Memory B cell (primary cell): ENCODE data around the gene NCK2.

ENCODE experiments used
- ATAC-seq: fragments of 150-1000 bp; cut with Tn5 transposase; 2 replicates; pipeline ENCODE4 v1.10.0; 2021; ENCODE audit warnings: low read depth, mild to moderate bottlenecking, moderate library complexity
- DNase-seq, 2 donors: peaks; one replicate each; pipeline ENCODE4 v3.0.0; 2022; ENCODE audit warnings: low spot score in 2 of 2
- H3K27ac Mint-ChIP-seq: one replicate; pipeline ENCODE4 v1.8.0; 2022; ENCODE audit warnings: mild to moderate bottlenecking, moderate library complexity, mixed read lengths
- H3K27me3 Mint-ChIP-seq: one replicate; pipeline ENCODE4 v1.8.0; 2022; ENCODE audit warnings: mixed read lengths
- H3K36me3 Mint-ChIP-seq: one replicate; pipeline ENCODE4 v1.8.0; 2022; ENCODE audit warnings: mild to moderate bottlenecking, mixed read lengths
- H3K4me1 Mint-ChIP-seq: one replicate; pipeline ENCODE4 v1.8.0; 2022; ENCODE audit warnings: mixed read lengths
- H3K4me3 Mint-ChIP-seq: one replicate; pipeline ENCODE4 v1.8.0; 2022; ENCODE audit warnings: mild to moderate bottlenecking, moderate library complexity, mixed read lengths
- H3K9me3 Mint-ChIP-seq: one replicate; pipeline ENCODE4 v1.8.0; 2022; ENCODE audit warnings: mixed read lengths

The NCK2 gene

DNA sequence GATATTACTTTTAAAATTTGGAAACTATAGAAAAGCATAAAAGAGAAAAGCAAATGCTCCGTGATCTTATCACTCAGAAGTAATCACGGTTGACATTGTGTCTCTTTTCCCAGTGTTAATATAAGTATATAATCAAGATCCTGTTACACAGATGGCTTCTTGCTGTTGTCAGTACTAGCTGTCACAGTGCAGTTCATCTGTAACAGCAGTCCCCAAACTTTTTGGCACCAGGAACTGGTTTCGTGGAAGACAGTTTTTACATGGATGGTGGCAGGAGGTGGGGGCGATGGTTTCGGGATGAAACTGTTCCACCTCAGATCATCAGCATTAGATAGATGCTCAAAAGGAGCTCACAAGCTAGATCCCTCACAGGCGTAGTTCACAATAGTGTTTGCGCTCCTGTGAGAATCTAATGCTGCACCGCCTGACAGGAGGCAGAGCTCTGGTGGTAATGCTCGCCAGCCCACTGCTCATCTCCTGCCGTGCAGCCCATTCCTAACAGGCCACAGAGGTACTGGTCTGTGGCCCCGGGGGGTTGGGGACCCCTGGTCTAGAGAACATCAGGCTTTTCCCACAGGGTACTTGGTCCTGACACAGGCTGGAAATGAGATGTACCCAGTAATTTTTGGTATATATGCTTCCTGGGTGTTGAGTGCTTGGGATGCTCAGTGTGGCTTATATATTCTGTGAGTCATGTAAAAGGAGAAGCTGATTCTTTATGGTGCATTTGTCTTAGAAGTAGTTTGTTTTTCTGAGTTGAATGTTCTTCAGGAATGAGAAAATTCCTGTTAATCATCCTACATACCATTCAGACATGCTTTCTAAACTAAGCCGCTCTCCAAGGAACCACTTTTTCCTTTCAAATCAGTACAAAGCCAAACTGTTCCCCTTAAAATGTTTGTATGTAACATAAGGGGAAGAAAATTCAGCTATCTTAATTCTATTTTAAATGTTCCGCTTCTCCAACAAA is 121.8 kb downstream of the NCK2 start:
- Mint-ChIP-seq H3K36me3 (peaks cover 14% of the 10 kb centered on the region), H3K4me3 (no peak overlapping the region), H3K9me3 (no peaks in the 10 kb centered on the region), H3K27me3 (no peaks in the 10 kb centered on the region), H3K27ac (no peak overlapping the region), H3K4me1 (peaks cover 57% of the 10 kb centered on the region)
- ATAC-seq = no peak
- no peak for DNase-seq

DNA sequence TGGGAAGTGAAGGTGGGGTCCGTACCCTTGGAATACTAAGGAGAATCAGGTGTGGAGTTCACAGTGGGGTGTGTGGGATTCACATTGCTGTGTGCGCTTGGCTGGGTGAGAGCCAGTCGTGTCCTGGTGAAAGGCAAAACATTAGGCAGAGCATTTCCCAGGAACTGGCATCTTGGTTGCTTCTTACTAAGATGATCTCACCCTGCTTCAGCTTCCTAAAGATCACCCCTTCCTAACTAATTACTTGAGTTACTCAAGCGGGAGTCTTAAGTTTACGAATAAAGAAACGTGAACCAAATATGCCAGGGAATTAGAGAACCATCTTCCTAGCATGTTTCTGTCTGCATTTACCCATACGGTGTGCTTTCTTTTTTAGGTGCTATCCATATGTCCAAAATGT is 122.9 kb downstream of the NCK2 start:
- DNase-seq = no peak
- no peak for ATAC-seq
- peak overlapping the region; percentile 17 for H3K27ac Mint-ChIP-seq
- H3K4me3 Mint-ChIP-seq = no peak overlapping the region
- no peaks in the 10 kb centered on the region for H3K9me3 Mint-ChIP-seq
- peaks cover 66% of the 10 kb centered on the region for H3K4me1 Mint-ChIP-seq
- no peaks in the 10 kb centered on the region for H3K27me3 Mint-ChIP-seq
- H3K36me3 Mint-ChIP-seq = peaks cover 19% of the 10 kb centered on the region

DNA sequence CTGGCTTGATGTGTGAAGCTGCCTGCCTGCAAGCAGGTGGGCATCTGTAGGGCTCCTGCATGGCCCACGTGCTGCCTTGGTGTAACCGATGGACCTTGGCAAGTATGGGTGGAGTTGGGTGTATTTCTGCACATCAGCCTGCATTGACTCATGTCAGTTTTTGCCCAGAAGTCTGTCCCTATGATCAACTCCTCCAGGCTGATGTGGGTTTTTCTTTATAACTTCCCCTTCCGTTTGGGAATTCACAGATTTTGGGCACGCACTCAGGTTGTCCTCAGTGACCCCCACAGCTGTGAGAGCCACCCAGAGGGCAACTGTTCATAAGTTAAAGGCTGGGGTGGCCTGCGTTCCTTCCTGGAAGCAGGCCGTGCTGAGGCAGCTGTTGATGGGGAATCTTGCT is 123.3 kb downstream of the NCK2 start:
- H3K4me1 Mint-ChIP-seq = peaks cover 66% of the 10 kb centered on the region
- H3K9me3 Mint-ChIP-seq = no peaks in the 10 kb centered on the region
- H3K36me3 Mint-ChIP-seq = peaks cover 19% of the 10 kb centered on the region
- H3K4me3 Mint-ChIP-seq = peak overlapping the region; percentile 22
- H3K27me3 Mint-ChIP-seq = no peaks in the 10 kb centered on the region
- no peak for DNase-seq
- ATAC-seq = peak; percentile 50
- H3K27ac Mint-ChIP-seq = peak overlapping the region; percentile 17

DNA sequence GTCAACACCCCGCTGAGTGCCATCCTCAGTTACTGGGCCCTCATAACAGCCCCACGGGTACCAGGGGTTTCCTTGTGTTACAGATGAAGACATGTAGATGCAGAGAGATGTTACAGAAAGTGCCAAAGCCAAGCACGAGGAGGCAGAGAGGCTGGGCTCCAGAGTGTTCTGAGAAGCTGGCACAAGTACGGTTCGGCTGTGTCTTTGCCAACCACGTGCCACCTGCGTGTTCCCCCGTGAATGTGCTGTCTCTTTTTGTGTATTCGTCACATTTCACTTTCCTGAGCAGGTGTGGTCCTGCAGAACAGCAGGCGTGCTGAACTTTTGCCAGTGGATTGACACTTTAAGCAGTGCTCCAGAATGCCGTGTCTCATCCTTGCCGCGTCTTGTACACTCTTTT is 124.6 kb downstream of the NCK2 start:
- no peaks in the 10 kb centered on the region for H3K9me3 Mint-ChIP-seq
- no peak overlapping the region for H3K27ac Mint-ChIP-seq
- peaks cover 64% of the 10 kb centered on the region for H3K4me1 Mint-ChIP-seq
- DNase-seq (no peak), ATAC-seq (no peak)
- no peak overlapping the region for H3K4me3 Mint-ChIP-seq
- peaks cover 19% of the 10 kb centered on the region for H3K36me3 Mint-ChIP-seq
- no peaks in the 10 kb centered on the region for H3K27me3 Mint-ChIP-seq

DNA sequence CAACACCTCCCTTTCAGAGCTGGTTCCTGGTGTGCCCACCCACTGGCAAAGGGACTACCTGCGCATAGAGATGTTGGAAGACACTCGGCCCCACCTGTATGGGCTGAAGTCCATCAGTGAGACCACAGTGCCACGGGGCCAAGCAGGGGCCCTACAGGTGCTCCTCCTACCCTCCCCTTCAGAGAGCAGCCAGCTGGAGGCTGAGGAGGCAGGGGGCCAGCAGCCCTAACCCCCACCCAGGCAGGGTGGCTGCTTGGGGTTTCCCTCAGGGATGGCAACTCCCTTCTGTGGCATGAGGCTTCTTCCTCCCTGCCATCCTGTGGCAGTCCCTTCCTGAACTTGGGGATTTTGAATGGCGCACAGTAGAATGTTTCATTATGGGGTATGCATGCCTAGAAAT is 125.3 kb downstream of the NCK2 start:
- peak overlapping the region; percentile 4 for H3K27ac Mint-ChIP-seq
- ATAC-seq (no peak), DNase-seq (no peak)
- H3K9me3 Mint-ChIP-seq = no peaks in the 10 kb centered on the region
- no peak overlapping the region for H3K4me3 Mint-ChIP-seq
- peaks cover 58% of the 10 kb centered on the region for H3K4me1 Mint-ChIP-seq
- H3K36me3 Mint-ChIP-seq = peaks cover 19% of the 10 kb centered on the region
- H3K27me3 Mint-ChIP-seq = no peaks in the 10 kb centered on the region

DNA sequence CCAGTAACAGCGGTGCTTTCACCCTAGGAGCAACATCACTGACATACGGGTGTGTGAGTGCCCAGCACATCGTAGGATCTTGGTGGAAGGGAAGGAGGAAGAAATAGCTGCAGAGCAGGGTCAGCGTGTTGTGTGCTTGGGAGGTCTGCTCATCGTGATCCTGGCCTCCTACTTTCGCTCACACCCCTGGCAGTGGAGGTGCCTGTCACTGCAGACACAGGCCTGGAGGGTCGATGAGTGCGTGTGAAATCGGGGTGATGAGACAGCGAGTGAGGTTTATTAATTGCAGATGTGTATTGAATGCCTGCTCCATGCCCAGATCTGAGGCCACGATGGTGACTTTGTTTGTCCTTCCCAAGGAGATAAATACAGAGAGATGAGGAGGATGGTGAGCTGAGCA is 126.1 kb downstream of the NCK2 start:
- DNase-seq (no peak), ATAC-seq (no peak)
- Mint-ChIP-seq H3K4me3 (no peak overlapping the region), H3K27me3 (no peaks in the 10 kb centered on the region), H3K4me1 (peaks cover 58% of the 10 kb centered on the region), H3K36me3 (peaks cover 19% of the 10 kb centered on the region), H3K9me3 (no peaks in the 10 kb centered on the region), H3K27ac (peak overlapping the region; percentile 4)

DNA sequence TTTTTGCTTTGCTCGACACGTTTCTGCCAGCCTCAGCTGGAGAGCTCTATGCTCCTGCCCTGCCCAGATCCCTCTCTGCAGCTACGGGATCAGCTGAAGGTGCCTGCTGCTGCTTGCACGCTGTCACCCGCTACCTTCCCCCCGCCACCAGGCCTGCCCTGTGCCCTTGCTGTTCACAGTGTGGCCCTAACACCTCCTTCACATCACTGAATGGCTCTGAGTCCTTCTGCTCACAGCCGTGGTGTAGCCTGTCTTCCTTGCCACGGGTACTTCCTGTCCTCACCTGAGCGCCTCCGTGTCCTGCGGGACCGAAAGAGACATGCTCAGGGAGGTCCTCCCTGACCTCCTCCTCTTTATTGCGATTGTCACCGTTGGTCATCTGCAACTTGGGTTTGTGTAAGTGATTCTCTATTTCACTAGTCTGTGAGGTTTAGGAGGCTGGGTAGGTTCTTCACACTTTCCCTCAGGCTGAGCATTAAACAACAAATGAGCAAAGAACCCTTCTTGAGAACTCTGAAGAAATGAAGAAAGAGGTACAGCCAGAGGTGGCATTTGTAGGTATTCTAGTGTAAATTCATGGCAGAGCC is 127.5 kb downstream of the NCK2 start:
- Mint-ChIP-seq H3K4me3 (no peak overlapping the region), H3K9me3 (no peaks in the 10 kb centered on the region), H3K27me3 (no peaks in the 10 kb centered on the region), H3K27ac (peak overlapping the region; percentile 59), H3K4me1 (peaks cover 58% of the 10 kb centered on the region), H3K36me3 (peaks cover 25% of the 10 kb centered on the region)
- peak; percentile 39 for ATAC-seq
- DNase-seq = no peak

DNA sequence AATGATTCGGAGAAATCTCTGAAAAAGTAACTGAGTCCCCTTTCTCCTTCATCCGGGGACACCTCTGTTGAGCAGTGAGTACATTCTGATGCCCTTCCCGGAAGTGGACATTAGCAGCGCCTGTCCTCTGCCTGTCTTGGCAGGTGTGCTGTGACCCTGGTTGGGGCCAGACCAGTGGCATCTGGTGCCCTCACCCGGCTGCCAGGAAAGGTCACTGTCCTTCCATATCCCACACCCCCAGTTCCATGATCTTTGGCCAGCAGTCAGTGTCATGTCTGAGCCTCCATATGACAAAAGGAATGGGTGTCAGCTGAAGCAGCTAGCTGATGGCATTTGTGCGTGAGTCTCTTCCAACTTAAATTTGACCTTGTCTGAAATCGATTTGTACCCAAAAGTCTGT is 128.1 kb downstream of the NCK2 start:
- Mint-ChIP-seq H3K4me1 (peaks cover 55% of the 10 kb centered on the region), H3K27me3 (no peaks in the 10 kb centered on the region), H3K36me3 (peaks cover 29% of the 10 kb centered on the region), H3K9me3 (no peaks in the 10 kb centered on the region), H3K4me3 (no peak overlapping the region), H3K27ac (peak overlapping the region; percentile 59)
- DNase-seq (no peak), ATAC-seq (no peak)

DNA sequence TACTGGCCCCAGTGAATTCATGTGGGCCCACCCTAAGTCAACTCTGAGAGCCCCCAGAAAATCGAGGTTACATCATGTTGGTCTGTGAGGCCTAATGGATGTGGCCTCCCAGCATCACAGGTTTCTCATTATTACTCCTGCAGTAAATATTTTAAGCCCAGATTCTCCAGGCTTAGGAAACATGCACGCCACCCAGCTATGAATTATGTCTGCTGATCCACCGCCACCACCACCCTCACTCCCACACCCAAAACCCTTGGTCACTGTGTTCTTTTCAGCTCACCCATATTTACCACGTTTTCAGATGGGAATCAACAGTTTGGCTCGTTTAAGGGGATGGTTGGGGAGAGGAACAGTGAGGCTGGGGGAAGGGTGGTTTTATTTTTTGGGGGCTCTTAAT is 128.6 kb downstream of the NCK2 start:
- H3K4me1 Mint-ChIP-seq = peaks cover 50% of the 10 kb centered on the region
- ATAC-seq = no peak
- peaks cover 30% of the 10 kb centered on the region for H3K36me3 Mint-ChIP-seq
- no peaks in the 10 kb centered on the region for H3K9me3 Mint-ChIP-seq
- H3K4me3 Mint-ChIP-seq = peak overlapping the region; percentile 49
- no peaks in the 10 kb centered on the region for H3K27me3 Mint-ChIP-seq
- peak overlapping the region; percentile 59 for H3K27ac Mint-ChIP-seq
- DNase-seq = no peak

DNA sequence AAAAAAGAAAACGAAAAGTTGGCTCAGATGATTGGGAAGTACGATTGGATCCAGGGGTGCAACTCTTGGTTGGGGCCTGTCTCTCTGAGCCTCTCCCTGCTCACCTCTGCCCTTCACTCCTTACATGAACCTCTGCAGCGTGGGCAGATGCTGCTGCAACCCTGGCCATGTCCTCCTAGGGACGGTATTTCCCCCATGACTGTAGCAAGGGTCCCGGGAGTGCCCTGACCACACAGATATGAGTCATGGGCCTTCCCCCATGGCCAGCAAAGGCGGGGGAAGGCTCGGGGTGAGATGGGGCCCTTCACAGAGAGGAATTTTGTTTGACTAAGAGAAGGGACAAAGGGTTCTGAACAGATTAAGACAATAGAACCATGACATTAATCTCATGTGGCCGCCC is 129.0 kb downstream of the NCK2 start:
- DNase-seq (peak in 1 of 2 donors; percentile 7), ATAC-seq (peak; percentile 80)
- Mint-ChIP-seq H3K27ac (peak overlapping the region; percentile 59), H3K27me3 (no peaks in the 10 kb centered on the region), H3K4me3 (peak overlapping the region; percentile 49), H3K9me3 (no peaks in the 10 kb centered on the region), H3K4me1 (peaks cover 48% of the 10 kb centered on the region), H3K36me3 (peaks cover 31% of the 10 kb centered on the region)

DNA sequence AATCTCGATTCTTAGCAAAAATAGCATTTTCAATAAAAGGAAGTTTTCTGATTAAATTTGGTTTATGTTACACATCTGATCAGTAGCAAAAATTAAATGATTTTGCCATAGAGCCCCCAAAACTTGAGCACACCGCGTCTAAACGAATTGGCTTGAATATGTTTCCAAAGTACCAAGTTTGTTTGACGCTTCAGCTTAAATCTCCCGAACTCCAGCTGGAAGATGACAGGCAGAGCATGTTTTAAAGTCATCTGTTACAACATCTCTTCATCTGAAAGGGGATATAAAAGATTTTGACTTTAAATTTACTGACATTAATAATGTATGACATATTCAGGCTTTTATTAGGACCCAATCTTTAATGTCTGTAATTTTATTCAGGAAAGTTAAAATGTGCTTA is 129.8 kb downstream of the NCK2 start:
- peaks cover 47% of the 10 kb centered on the region for H3K4me1 Mint-ChIP-seq
- H3K27me3 Mint-ChIP-seq = no peaks in the 10 kb centered on the region
- H3K9me3 Mint-ChIP-seq = no peaks in the 10 kb centered on the region
- H3K36me3 Mint-ChIP-seq = peaks cover 39% of the 10 kb centered on the region
- DNase-seq (no peak), ATAC-seq (no peak)
- no peak overlapping the region for H3K4me3 Mint-ChIP-seq
- H3K27ac Mint-ChIP-seq = peak overlapping the region; percentile 59

DNA sequence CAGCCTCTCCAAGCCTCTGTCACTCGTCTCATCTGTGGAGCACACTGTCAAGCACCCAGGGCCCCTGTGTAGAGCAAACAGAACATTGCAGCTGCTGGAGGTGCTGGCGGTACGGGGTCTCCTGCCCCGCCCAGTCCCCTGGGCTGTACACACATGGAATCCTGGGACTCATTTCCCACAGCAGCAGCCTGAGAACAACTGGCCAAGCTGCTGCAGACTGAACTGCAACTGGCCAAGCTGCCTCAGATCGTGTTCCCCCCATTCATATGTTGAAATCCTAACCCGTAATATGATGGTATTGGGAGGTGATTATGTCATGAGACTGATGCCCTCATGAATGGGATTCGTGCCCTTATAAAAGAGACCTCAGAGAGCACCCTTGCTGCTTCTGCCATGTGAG is 130.5 kb downstream of the NCK2 start:
- DNase-seq = no peak
- Mint-ChIP-seq H3K27me3 (no peaks in the 10 kb centered on the region), H3K36me3 (peaks cover 42% of the 10 kb centered on the region), H3K9me3 (no peaks in the 10 kb centered on the region), H3K27ac (peak overlapping the region; percentile 63), H3K4me3 (no peak overlapping the region), H3K4me1 (peaks cover 47% of the 10 kb centered on the region)
- no peak for ATAC-seq

DNA sequence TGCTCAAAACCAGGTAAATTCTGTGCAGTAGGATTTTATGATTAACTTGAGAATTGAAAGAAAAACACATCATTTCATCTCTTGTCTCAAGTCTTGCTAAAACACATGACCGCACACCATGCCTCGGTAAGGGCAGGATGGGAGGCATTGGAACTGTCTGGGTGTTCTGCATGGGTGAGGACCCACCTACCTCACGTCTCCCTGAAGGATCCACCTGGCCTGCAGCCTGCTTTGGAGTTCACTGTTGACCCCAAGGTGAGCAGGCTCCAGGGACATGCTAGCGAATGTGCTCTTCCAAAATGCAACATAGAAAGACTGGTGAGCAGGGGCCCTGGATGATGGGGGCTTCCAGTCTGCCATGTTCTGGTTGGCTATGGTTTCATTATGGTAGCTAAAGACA is 131.5 kb downstream of the NCK2 start:
- no peaks in the 10 kb centered on the region for H3K9me3 Mint-ChIP-seq
- H3K4me1 Mint-ChIP-seq = peaks cover 42% of the 10 kb centered on the region
- ATAC-seq = no peak
- no peak overlapping the region for H3K4me3 Mint-ChIP-seq
- H3K27ac Mint-ChIP-seq = peak overlapping the region; percentile 60
- H3K36me3 Mint-ChIP-seq = peaks cover 40% of the 10 kb centered on the region
- DNase-seq = no peak
- no peaks in the 10 kb centered on the region for H3K27me3 Mint-ChIP-seq

DNA sequence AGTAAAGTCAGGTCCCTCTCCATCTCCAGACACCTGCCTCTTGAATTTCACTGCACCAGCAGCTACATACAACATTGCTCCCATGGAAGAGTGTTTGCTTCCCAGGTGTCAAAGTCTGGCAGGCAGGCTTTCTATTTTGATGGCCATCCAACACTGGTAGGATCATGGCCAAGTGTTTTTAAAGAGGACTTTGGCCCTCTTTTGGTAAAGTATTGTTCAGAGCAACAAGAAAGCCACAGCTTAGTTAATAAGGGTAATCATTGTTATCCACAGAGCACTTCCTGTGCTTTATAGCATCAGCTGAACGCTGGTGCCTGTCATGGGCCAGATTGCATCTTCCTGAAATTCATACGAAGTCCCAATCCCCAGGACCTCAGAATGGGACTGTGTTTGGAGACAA is 133.2 kb downstream of the NCK2 start:
- no peak for ATAC-seq
- H3K4me3 Mint-ChIP-seq = no peak overlapping the region
- no peaks in the 10 kb centered on the region for H3K9me3 Mint-ChIP-seq
- H3K4me1 Mint-ChIP-seq = peaks cover 30% of the 10 kb centered on the region
- peaks cover 49% of the 10 kb centered on the region for H3K36me3 Mint-ChIP-seq
- H3K27me3 Mint-ChIP-seq = no peaks in the 10 kb centered on the region
- no peak overlapping the region for H3K27ac Mint-ChIP-seq
- DNase-seq = no peak
